ENCODE results near the gene DIAPH3. TPM values are rescaled to one million over a fixed set of nuclear protein-coding genes. Genes with fewer than 3 reads are reported as not detected.

DIAPH3 gene
- polyA plus RNA-seq, 1 of the 3 experiments (the other 2 are of a cell fraction), result 5.4 TPM

- POLR2A ChIA-PET, result interaction anchor here (0.6 kb wide), 1 partner anchor 122 kb away, joined by 3 read pairs; no protein-coding TSS in a partner anchor
- H3K4me2 ChIP-seq, result no peak overlapping the region
- no peaks in the 10 kb centered on the region for H3K27me3 ChIP-seq (ENCODE audit: insufficient read depth)
- no peaks in the 10 kb centered on the region for H4K20me1 ChIP-seq (ENCODE audit: insufficient read depth)
- no peak for DNase-seq
- no peaks in the 10 kb centered on the region for H3K9me3 ChIP-seq
- H3K27ac ChIP-seq (ENCODE audit: low read depth in 2 of 2, low read length in 1 of 2), result peak overlapping the region in 1 of 2 experiments; percentile 31; a peak in 1 of 4 replicates
- no peaks in the 10 kb centered on the region for H3K79me2 ChIP-seq (ENCODE audit: insufficient read depth)
- TF ChIP-seq USF2 (IDR thresholded peaks at IDR 0.05; ENCODE audit: borderline replicate concordance, low read depth, low read length), result no peak
- no peak for TF ChIP-seq SIN3A (IDR thresholded peaks at IDR 0.05; ENCODE audit: borderline replicate concordance, low read depth, low read length)
- TF ChIP-seq CTCF (IDR thresholded peaks at IDR 0.05), result no peak
- no peak for TF ChIP-seq NFIC (IDR thresholded peaks at IDR 0.05; ENCODE audit: borderline replicate concordance)
- TF ChIP-seq FOSL2 (IDR thresholded peaks at IDR 0.05; ENCODE audit: borderline replicate concordance, low read depth), result no peak
- no peak for TF ChIP-seq EZH2phosphoT487 (IDR thresholded peaks at IDR 0.05; ENCODE audit: borderline replicate concordance, low read depth)
- no peak for TF ChIP-seq TCF12 (IDR thresholded peaks at IDR 0.05)
- no peak overlapping the region for H3K9ac ChIP-seq
- H3K4me1 ChIP-seq (ENCODE audit: control insufficient read depth in 1 of 2, insufficient read depth in 2 of 2, low read depth in 1 of 2, low read length in 1 of 2), result peaks cover 0 to 15% of the 10 kb centered on the region in 2 experiments; a peak in 2 of 4 replicates
- WGBS (ENCODE audit: low lambda C conversion rate), result 100% methylated on average over 3 of the region's 3 CpGs
- no peaks in the 10 kb centered on the region for H3K36me3 ChIP-seq (replicated peaks in 1 of 2; ENCODE audit: control insufficient read depth in 1 of 2, insufficient read depth in 2 of 2, low read length in 1 of 2)
- CTCF ChIA-PET, result interaction anchor here (1.1 to 3.0 kb wide), 3 partner anchors 25 to 58 kb away, joined by 3 to 8 read pairs (median 7); no protein-coding TSS in a partner anchor
- H3K9me2 ChIP-seq, result no peaks in the 10 kb centered on the region
- H3K4me3 ChIP-seq (ENCODE audit: low read depth in 2 of 2, low read length in 1 of 2), result no peak overlapping the region
- H2AFZ ChIP-seq (ENCODE audit: low read depth), result no peak overlapping the region
- no peaks in the 10 kb centered on the region for H3F3A ChIP-seq (replicated peaks; ENCODE audit: insufficient read depth)
Measured at GRCh38 chr13:59730026-59730425, 433.7 kb downstream of the DIAPH3 start.

- no peaks in the 10 kb centered on the region for H3K9me3 ChIP-seq
- no peak overlapping the region for H3K4me2 ChIP-seq
- H3K4me3 ChIP-seq (ENCODE audit: low read depth in 2 of 2, low read length in 1 of 2), result no peak overlapping the region
- CTCF ChIA-PET, result interaction anchor here (1.1 to 3.0 kb wide), 3 partner anchors 26 to 57 kb away, joined by 3 to 8 read pairs (median 6); no protein-coding TSS in a partner anchor
- DNase-seq, result peak; percentile 56
- H3K27ac ChIP-seq (ENCODE audit: low read depth in 2 of 2, low read length in 1 of 2), result peak overlapping the region in 1 of 2 experiments; percentile 79; a peak in 2 of 4 replicates
- H3K79me2 ChIP-seq (ENCODE audit: insufficient read depth), result no peaks in the 10 kb centered on the region
- H3K36me3 ChIP-seq (replicated peaks in 1 of 2; ENCODE audit: control insufficient read depth in 1 of 2, insufficient read depth in 2 of 2, low read length in 1 of 2), result no peaks in the 10 kb centered on the region
- H2AFZ ChIP-seq (ENCODE audit: low read depth), result no peak overlapping the region
- WGBS (ENCODE audit: low lambda C conversion rate), result 69% methylated on average over 3 of the region's 3 CpGs
- no peaks in the 10 kb centered on the region for H3F3A ChIP-seq (replicated peaks; ENCODE audit: insufficient read depth)
- H3K9ac ChIP-seq, result no peak overlapping the region
- peaks cover 0 to 12% of the 10 kb centered on the region in 2 experiments; a peak in 2 of 4 replicates for H3K4me1 ChIP-seq (ENCODE audit: control insufficient read depth in 1 of 2, insufficient read depth in 2 of 2, low read depth in 1 of 2, low read length in 1 of 2)
- no peaks in the 10 kb centered on the region for H3K27me3 ChIP-seq (ENCODE audit: insufficient read depth)
- no peaks in the 10 kb centered on the region for H4K20me1 ChIP-seq (ENCODE audit: insufficient read depth)
- POLR2A ChIA-PET, result interaction anchor here (1.0 kb wide), 1 partner anchor 669 kb away, joined by 3 read pairs; no protein-coding TSS in a partner anchor
- H3K9me2 ChIP-seq, result no peaks in the 10 kb centered on the region
- TF ChIP-seq FOXM1 (IDR thresholded peaks at IDR 0.05; ENCODE audit: low read depth) (no peak), FOSL2 (IDR thresholded peaks at IDR 0.05; ENCODE audit: borderline replicate concordance, low read depth) (no peak), CHD2 (IDR thresholded peaks at IDR 0.05; ENCODE audit: low read length, partially characterized antibody) (peak; percentile 76), USF1 (IDR thresholded peaks at IDR 0.05; ENCODE audit: borderline replicate concordance, low read depth) (no peak), FOXJ3 (CRISPR knock-in tag; IDR thresholded peaks at IDR 0.05) (peak; percentile 58; the same call in 1 of the 2 replicates), NFIC (IDR thresholded peaks at IDR 0.05; ENCODE audit: borderline replicate concordance) (no peak), RAD21 (IDR thresholded peaks at IDR 0.05; ENCODE audit: low read length) (no peak; the same call in none of the 2 replicates), SMC3 (IDR thresholded peaks at IDR 0.05; ENCODE audit: low read depth, low read length) (no peak), RXRA (IDR thresholded peaks at IDR 0.05; ENCODE audit: borderline replicate concordance, low read depth) (no peak), MAX (IDR thresholded peaks at IDR 0.05; ENCODE audit: low read depth) (no peak), YY1 (IDR thresholded peaks at IDR 0.05; ENCODE audit: low read depth) (no peak), REST (IDR thresholded peaks at IDR 0.05; ENCODE audit: low read depth, low read length) (no peak), SIN3A (IDR thresholded peaks at IDR 0.05; ENCODE audit: borderline replicate concordance, low read depth, low read length) (no peak)
Measured at GRCh38 chr13:59728896-59729545, 434.7 kb downstream of the DIAPH3 start.

All from SK-N-SH (cell line).